Neuronal stem cell (in vitro differentiated cells): ENCODE data around the gene FDXR.

Source experiments
- DNase-seq: peaks from one replicate; pipeline ENCODE4 v3.0.0-alpha.2; 2013; ENCODE audit warnings: low spot score
- H2AFZ ChIP-seq: one replicate; pipeline ENCODE4 v1.6.1; 2013; ENCODE audit warnings: mild to moderate bottlenecking, low read length, inconsistent platforms
- H2AK5ac ChIP-seq: 2 replicates; pipeline ENCODE4 v1.6.1; 2013; ENCODE audit warnings: low read depth, mild to moderate bottlenecking, inconsistent platforms, low read length, moderate library complexity, mixed read lengths
- H2BK120ac ChIP-seq: 2 replicates; pipeline ENCODE4 v1.6.1; 2013; ENCODE audit warnings: low read depth, mild to moderate bottlenecking, inconsistent platforms, low read length, moderate library complexity, mixed read lengths
- H2BK12ac ChIP-seq: one replicate; pipeline ENCODE4 v1.6.1; 2013; ENCODE audit warnings: low read length, inconsistent platforms
- H2BK15ac ChIP-seq: 2 replicates; pipeline ENCODE4 v1.6.1; 2013; ENCODE audit warnings: mild to moderate bottlenecking, low read length, inconsistent platforms, mixed read lengths
- H2BK5ac ChIP-seq: one replicate; pipeline ENCODE4 v1.6.1; 2013; ENCODE audit warnings: inconsistent platforms, mild to moderate bottlenecking, low read length, moderate library complexity
- H3K14ac ChIP-seq: one replicate; pipeline ENCODE4 v1.6.1; 2013; ENCODE audit warnings: low read length, inconsistent platforms
- H3K18ac ChIP-seq: 2 replicates; pipeline ENCODE4 v1.6.1; 2013; ENCODE audit warnings: low read length, inconsistent platforms
- H3K23ac ChIP-seq: 2 replicates; pipeline ENCODE4 v1.6.1; 2013; ENCODE audit warnings: low read depth, mild to moderate bottlenecking, mixed read lengths, low read length, inconsistent platforms; ENCODE audit not compliant: poor library complexity
- H3K27ac ChIP-seq: replicated peaks from 3 replicates; pipeline ENCODE4 v1.5.1; 2013; ENCODE audit warnings: low read length, inconsistent platforms
- H3K27me3 ChIP-seq, 3 experiments: 2 replicates each; pipeline ENCODE4 v1.6.1; 2013; ENCODE audit warnings: low read length in 3 of 3, mild to moderate bottlenecking in 2 of 3, inconsistent platforms in 1 of 3, low read depth in 1 of 3, mixed read lengths in 1 of 3, moderate library complexity in 1 of 3; ENCODE audit not compliant: control insufficient read depth in 3 of 3, insufficient read depth in 3 of 3
- H3K36me3 ChIP-seq, 2 donors: replicated peaks in 1 of 2; 2 replicates each; pipeline ENCODE4 v1.6.1; 2013; ENCODE audit warnings: low read length in 2 of 2; ENCODE audit not compliant: control insufficient read depth in 2 of 2, insufficient read depth in 2 of 2
- H3K4ac ChIP-seq: 2 replicates; pipeline ENCODE4 v1.6.1; 2013; ENCODE audit warnings: inconsistent platforms, mild to moderate bottlenecking, low read length, moderate library complexity
- H3K4me1 ChIP-seq, 2 donors: 1 replicate in 1 of 2; 2 replicates in 1 of 2; pipeline ENCODE4 v1.6.1; 2013; ENCODE audit warnings: low read length in 2 of 2, low read depth in 1 of 2; ENCODE audit not compliant: control insufficient read depth in 2 of 2, insufficient read depth in 1 of 2
- H3K4me2 ChIP-seq: one replicate; pipeline ENCODE4 v1.6.1; 2013; ENCODE audit warnings: mild to moderate bottlenecking, low read length, inconsistent platforms; ENCODE audit not compliant: insufficient read depth, poor library complexity, severe bottlenecking
- H3K4me3 ChIP-seq, 2 donors: 2 replicates each; pipeline ENCODE4 v1.5.1; 2013; ENCODE audit warnings: low read length in 2 of 2, mild to moderate bottlenecking in 2 of 2, inconsistent platforms in 1 of 2, moderate library complexity in 1 of 2
- H3K79me1 ChIP-seq: one replicate; pipeline ENCODE4 v1.6.1; 2013; ENCODE audit warnings: low read depth, mild to moderate bottlenecking, inconsistent platforms, low read length, moderate library complexity
- H3K9ac ChIP-seq: one replicate; pipeline ENCODE4 v1.6.1; 2013; ENCODE audit warnings: mild to moderate bottlenecking, low read depth, low read length, inconsistent platforms; ENCODE audit not compliant: poor library complexity
- H3K9me3 ChIP-seq, 2 donors: replicated peaks in 1 of 2; 2 replicates each; pipeline versions ENCODE3 to v1.6.1; 2013; ENCODE audit warnings: low read length in 2 of 2, mild to moderate bottlenecking in 2 of 2, inconsistent platforms in 1 of 2, low read depth in 1 of 2, mixed read lengths in 1 of 2, moderate library complexity in 1 of 2; ENCODE audit not compliant: control insufficient read depth in 2 of 2, insufficient read depth in 1 of 2
- H4K8ac ChIP-seq: one replicate; pipeline ENCODE4 v1.6.1; 2013; ENCODE audit warnings: low read depth, mild to moderate bottlenecking, inconsistent platforms, low read length, moderate library complexity
- H4K91ac ChIP-seq: one replicate; pipeline ENCODE4 v1.6.1; 2013; ENCODE audit warnings: low read length, low read depth, mild to moderate bottlenecking, inconsistent platforms; ENCODE audit not compliant: poor library complexity
- WGBS, 2 donors: extraction: QIAGEN DNeasy Blood & Tissue Kit; methylation state at CpG; one replicate each; pipeline ENCODE4 v1.1.7; 2013; ENCODE audit warnings: missing lambda C conversion rate in 2 of 2, mixed read lengths in 1 of 2; ENCODE audit not compliant: insufficient read length in 2 of 2, insufficient replicate concordance in 1 of 2; ENCODE audit errors: extremely low coverage in 2 of 2; 5-methylcytosine and 5-hydroxymethylcytosine counted together

The FDXR gene

GRCh38 chr17:74892013-74892841 lies 19.4 kb upstream of the FDXR start:
- Histone ChIP-seq H3K9me3 (no peaks in the 10 kb centered on the region), H3K4ac (no peak overlapping the region), H2AK5ac (peak overlapping the region; percentile 90), H2AFZ (no peak overlapping the region), H4K91ac (no peak overlapping the region), H2BK5ac (peak overlapping the region; percentile 66), H3K79me1 (no peaks in the 10 kb centered on the region), H3K18ac (peak overlapping the region; percentile 71), H3K27ac (no peak overlapping the region), H4K8ac (no peak overlapping the region), H3K36me3 (no peaks in the 10 kb centered on the region), H2BK15ac (peak overlapping the region; percentile 49), H3K27me3 (peaks cover 16 to 91% (median 46%) of the 10 kb centered on the region in 3 experiments), H3K14ac (peak overlapping the region; percentile 89), H2BK120ac (no peak overlapping the region), H3K23ac (no peak overlapping the region), H2BK12ac (no peak overlapping the region), H3K4me2 (no peak overlapping the region), H3K9ac (peak overlapping the region; percentile 70), H3K4me1 (peaks cover 0 to 7% of the 10 kb centered on the region in 2 donors), H3K4me3 (no peak overlapping the region)
- no peak for DNase-seq
- WGBS, 2 donors, result no CpG with 5 or more reads among the region's 20 CpGs

DNA sequence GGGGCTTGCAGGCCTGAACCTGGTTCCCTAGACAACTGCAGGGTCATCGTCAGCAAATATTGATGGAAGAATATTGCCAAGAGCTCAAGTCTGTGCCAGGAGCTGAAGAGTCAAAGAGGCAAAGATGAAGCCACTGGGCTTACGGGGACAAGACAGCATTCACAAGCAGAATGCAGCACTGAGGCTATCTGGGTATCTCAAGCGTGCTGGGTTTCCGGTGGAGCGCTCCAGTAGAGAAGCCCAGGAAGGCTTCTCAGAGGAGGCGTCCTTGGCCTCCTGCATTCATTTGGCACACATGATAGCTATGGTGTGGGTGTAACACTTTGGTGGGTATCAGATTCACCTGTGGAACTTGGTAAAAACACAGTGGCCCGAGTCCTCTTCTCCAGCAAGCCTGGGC lies 17.8 kb upstream of the FDXR start:
- H3K9ac ChIP-seq, result no peak overlapping the region
- H2BK120ac ChIP-seq, result no peak overlapping the region
- H3K9me3 ChIP-seq, result no peaks in the 10 kb centered on the region
- no peak overlapping the region for H3K4ac ChIP-seq
- H3K4me2 ChIP-seq, result no peak overlapping the region
- H2BK15ac ChIP-seq, result no peak overlapping the region
- H2AK5ac ChIP-seq, result no peak overlapping the region
- no peak overlapping the region for H3K4me3 ChIP-seq
- no peak overlapping the region for H2BK12ac ChIP-seq
- no peak overlapping the region for H3K27ac ChIP-seq
- no peak overlapping the region for H2BK5ac ChIP-seq
- H3K23ac ChIP-seq, result no peak overlapping the region
- no peak for DNase-seq
- peaks cover 0 to 7% of the 10 kb centered on the region in 2 donors for H3K4me1 ChIP-seq
- H3K14ac ChIP-seq, result no peak overlapping the region
- no peak overlapping the region for H4K91ac ChIP-seq
- peaks cover 16 to 75% (median 37%) of the 10 kb centered on the region in 3 experiments for H3K27me3 ChIP-seq
- no peak overlapping the region for H4K8ac ChIP-seq
- no CpG with 5 or more reads among the region's 7 CpGs for WGBS, 2 donors
- H3K36me3 ChIP-seq, result no peaks in the 10 kb centered on the region
- H2AFZ ChIP-seq, result no peak overlapping the region
- H3K79me1 ChIP-seq, result no peaks in the 10 kb centered on the region
- H3K18ac ChIP-seq, result no peak overlapping the region

- Histone ChIP-seq H3K23ac (no peak overlapping the region), H3K14ac (no peak overlapping the region), H3K9me3 (no peaks in the 10 kb centered on the region), H3K27me3 (peaks cover 10 to 61% (median 18%) of the 10 kb centered on the region in 3 experiments), H3K9ac (peak overlapping the region; percentile 30), H4K91ac (no peak overlapping the region), H2AK5ac (no peak overlapping the region), H3K27ac (no peak overlapping the region), H3K4ac (no peak overlapping the region), H3K4me2 (no peak overlapping the region), H2BK15ac (no peak overlapping the region), H3K79me1 (no peaks in the 10 kb centered on the region), H3K36me3 (no peaks in the 10 kb centered on the region), H3K18ac (no peak overlapping the region), H2BK5ac (peak overlapping the region; percentile 32), H2BK12ac (no peak overlapping the region), H3K4me1 (peaks cover 0 to 4% of the 10 kb centered on the region in 2 donors), H3K4me3 (no peak overlapping the region), H2AFZ (no peak overlapping the region), H4K8ac (no peak overlapping the region), H2BK120ac (no peak overlapping the region)
- DNase-seq, result no peak
- no CpG with 5 or more reads among the region's 13 CpGs for WGBS, 2 donors
Observed at GRCh38 chr17:74888469-74888868, 15.7 kb upstream of the FDXR start.

DNA sequence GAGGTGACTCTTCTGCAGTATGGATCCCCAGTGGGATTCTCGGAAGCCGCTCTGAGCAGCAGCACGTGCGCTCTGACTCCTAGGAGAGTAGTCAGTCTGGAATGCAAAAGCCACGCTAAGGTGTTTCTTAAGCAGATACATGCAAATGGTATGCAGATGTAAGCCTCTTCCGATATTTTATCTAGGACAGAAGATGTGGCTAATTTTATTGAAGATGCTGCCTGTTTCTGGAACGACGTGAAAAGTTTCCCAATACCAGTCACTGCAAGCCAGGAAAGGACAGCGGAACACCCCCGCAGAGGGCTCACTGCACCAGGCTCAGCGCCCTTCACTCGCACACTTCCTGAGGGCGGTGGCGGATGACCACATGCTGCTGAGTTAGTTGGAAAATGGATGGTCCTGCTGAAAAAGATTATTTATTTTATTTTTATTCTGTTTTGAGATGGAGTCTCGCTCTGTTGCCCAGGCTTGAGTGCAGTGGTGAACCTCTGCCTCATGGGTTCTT lies 10.5 kb upstream of the FDXR start:
- Histone ChIP-seq H2BK15ac (no peak overlapping the region), H3K36me3 (no peaks in the 10 kb centered on the region), H2AFZ (no peak overlapping the region), H4K91ac (no peak overlapping the region), H3K79me1 (no peaks in the 10 kb centered on the region), H2BK12ac (no peak overlapping the region), H3K9me3 (no peaks in the 10 kb centered on the region), H2BK120ac (no peak overlapping the region), H3K4me2 (no peak overlapping the region), H4K8ac (no peak overlapping the region), H3K18ac (peak overlapping the region; percentile 74), H3K4me1 (peaks cover 0 to 7% of the 10 kb centered on the region in 2 donors), H2BK5ac (no peak overlapping the region), H3K23ac (peak overlapping the region; percentile 49), H2AK5ac (no peak overlapping the region), H3K4me3 (no peak overlapping the region), H3K27me3 (peaks cover 0 to 53% (median 0%) of the 10 kb centered on the region in 3 experiments), H3K14ac (no peak overlapping the region), H3K4ac (no peak overlapping the region), H3K9ac (no peak overlapping the region), H3K27ac (no peak overlapping the region)
- DNase-seq, result no peak
- no CpG with 5 or more reads among the region's 15 CpGs for WGBS, 2 donors
